HTR-8/SVneo (cell line): ENCODE results near the gene LMNB1.
A peak's percentile ranks its signal among the peaks of the same experiment; 100 is the strongest.
"Not testable (repeated sequence)": the region's sequence is repeated elsewhere in the genome, so short reads cannot be mapped to it uniquely, and the experiment has no call there.

Experiments used
- DNase-seq: peaks from one replicate; pipeline ENCODE4 v3.0.0; 2011; ENCODE audit warnings: low spot score, mixed read lengths; ENCODE audit not compliant: insufficient read length
- FAIRE-seq: peaks from 2 replicates; lab custom pipeline; 2011; peaks lifted over from hg19 to GRCh38; lab: Jason Lieb, UNC

Gene LMNB1

GRCh38 chr5:126852091-126852571 is 75.2 kb downstream of the LMNB1 start:
- FAIRE-seq, result no peak
- no peak for DNase-seq

GRCh38 chr5:126852841-126853271 is 75.9 kb downstream of the LMNB1 start:
- no peak for FAIRE-seq
- DNase-seq, result no peak

DNA sequence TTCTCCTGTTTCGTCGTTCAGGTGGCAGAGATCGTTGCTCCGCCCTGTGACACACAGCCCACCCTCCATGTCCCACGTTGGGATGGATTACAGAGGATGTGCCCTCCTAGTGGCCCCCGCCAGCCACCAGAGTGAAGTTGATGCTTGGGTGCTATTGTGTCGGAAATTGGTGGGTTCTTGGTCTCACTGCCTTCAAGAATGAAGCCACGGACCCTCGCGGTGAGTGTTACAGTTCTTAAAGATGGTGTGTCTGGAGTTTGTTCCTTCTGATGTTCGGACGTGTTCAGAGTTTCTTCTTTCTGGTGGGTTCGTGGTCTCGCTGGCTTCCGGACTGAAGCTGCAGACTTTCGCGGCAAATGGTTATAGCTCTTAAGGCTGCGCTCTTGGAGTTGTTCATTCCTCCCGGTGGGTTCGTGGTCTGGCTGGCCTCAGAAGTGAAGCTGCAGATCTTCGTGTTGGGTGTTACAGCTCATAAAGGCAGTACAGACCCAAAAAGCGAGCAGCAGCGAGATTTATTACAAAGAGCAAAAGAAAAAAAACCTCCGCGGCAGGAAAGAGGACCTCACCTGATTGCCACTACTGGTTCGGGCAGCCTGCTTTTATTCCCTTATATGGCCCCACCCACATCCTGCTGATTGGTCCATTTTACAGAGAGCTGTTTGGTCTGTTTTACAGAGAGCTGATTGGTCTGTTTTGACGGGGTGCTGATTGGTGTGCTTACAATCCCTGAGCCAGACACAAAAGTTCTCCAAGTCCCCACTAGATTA is 76.8 kb downstream of the LMNB1 start:
- not testable (repeated sequence) for DNase-seq, FAIRE-seq

DNA sequence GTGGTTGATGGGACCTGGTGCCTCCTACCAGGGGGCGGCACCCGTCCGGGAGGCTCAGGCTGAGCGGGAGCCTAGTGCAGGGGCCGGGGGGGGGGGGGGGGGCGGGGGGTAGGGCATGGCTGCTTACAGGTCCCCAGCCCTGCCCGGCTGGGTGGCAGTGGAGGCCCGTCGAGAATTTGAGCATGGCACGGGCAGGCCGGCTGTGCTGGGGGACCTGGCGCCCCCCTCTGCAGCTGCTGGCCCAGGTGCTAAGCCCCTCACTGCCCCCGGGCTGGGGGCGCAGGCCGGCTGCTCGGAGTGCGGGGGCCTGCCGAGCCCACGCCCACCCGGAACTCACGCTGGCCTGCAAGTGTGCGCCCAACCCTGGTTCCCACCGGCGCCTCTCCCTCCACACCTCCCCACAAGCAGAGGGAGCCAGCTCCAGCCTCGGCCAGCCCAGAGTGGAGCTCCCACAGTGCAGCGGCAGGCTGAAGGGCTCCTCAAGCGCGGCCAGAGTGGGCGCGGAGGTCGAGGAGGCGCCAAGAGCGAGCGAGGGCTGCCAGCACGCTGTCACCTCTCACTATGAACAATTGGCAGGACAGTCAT is 77.7 kb downstream of the LMNB1 start:
- DNase-seq, result no peak
- no peak for FAIRE-seq

DNA sequence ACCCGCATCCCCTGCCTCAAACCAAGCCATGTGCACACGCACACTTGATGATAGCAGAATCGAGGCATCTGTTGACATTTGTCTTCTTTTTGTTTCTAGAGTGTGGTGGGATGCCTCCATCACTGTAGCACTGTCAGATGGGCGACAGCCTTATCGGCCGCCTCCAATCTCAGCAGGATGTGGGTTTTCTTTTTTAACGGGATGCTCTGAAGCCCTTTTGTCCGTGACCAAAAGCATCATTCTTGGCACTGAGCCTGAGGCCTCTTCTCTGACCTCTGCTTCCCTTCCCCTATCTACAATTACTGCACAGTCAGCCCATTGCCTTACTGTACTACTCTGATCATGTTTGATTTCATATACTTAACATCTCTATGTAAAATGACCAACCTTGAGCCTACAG is 78.3 kb downstream of the LMNB1 start:
- FAIRE-seq (no peak), DNase-seq (no peak)

DNA sequence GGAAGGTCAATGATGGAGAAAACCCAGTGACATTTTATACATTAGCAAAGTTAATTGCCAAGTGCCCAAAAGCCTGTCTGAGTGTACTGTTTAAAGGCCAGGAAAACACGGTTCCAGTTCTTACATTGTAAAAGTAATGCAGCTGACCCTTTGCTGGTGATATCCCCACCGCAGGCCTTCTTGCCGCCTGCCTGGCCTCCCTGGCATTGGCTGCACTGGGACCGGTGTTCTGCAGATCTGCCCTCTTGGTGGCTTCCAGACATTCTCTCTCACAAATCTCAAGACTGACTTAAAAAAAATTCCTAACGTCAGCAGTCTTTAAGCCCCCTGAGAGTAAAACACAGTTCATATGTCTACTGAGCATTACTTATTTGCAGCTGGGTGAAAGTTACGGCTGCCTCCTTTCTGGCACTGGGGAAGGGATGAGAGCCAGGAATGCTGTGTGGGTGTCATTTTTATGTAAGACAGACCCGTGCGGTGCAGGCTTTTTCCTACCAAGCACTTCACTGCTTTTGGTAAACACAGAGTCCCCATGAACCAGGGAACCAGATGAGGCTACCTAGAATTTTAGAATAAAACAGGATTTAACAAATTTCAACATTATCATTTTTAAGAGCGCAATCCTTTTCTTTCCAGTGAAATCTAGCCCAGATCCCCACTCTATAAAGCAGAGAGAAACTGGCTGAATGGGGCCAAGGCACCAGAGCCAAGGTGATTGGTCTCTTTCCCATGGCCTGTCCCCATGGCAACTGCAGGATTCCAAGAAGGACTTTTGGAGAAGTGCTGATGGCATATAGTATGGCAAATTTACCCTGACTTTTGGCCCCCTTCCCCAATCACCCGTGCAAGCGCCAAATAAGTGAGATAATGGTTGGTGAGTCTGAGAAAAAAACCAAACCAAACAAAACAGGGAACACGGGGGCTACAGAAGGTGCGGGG is 80.8 kb downstream of the LMNB1 start:
- DNase-seq (no peak), FAIRE-seq (no peak)

DNA sequence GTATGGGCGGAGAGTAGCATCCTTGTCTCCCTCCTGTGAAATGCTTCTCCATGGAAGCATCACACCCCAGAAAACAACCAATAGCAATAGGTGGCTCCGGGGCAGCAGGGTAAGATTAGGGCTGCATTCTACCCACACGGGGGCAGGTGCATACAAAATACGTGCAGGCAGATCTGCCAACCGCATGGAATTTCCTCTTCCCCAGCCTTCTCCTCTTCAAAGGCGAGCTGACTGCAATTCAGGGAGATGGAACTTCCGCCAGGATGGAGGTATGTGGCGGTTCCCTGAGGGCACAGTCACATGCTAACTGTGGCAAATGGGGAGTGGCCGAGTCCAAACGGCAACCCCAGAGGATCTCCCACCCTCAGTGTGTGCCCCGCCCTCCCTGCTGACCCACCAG is 81.5 kb downstream of the LMNB1 start:
- FAIRE-seq, result no peak
- no peak for DNase-seq

GRCh38 chr5:126863402-126863801 is 86.5 kb downstream of the LMNB1 start:
- FAIRE-seq (no peak), DNase-seq (no peak)

DNA sequence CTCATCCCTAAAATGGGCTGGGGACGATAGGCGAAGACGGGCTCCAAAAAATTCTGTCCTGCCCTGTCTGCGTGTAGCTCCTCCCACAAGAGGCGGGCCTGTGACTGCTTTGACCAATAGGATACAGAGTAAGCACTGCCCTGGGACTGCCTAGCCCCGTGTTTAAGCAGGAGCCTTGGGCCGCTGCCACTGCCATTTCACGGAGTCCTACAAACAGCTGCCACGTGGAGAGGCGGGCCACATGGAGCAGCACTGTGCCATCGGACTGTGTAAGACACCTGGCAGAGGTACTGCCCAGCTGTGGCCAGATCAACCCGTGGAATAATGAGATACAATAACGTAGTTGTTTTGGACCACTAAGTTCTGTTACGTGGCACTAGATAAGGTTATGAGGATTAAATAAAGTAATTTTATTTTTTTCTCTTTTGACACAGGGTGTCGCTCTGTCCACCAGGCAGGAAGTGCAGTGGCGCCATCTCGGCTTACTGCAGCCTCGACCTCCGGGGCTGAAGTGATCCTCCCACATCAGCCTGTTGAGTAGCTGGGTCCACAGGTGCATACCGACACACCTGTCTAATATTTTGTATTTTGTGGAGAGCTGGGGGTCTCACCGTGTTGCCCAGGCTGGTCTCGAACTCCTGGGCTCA is 87.2 kb downstream of the LMNB1 start:
- no peak for FAIRE-seq
- DNase-seq, result no peak

GRCh38 chr5:126865299-126865698 is 88.4 kb downstream of the LMNB1 start:
- FAIRE-seq (no peak), DNase-seq (no peak)

- FAIRE-seq (no peak), DNase-seq (no peak)
Measured at GRCh38 chr5:126866851-126867636, 90.1 kb downstream of the LMNB1 start.

- FAIRE-seq (no peak), DNase-seq (no peak)
Measured at GRCh38 chr5:126868338-126869004, 91.5 kb downstream of the LMNB1 start.

- DNase-seq, result no peak
- no peak for FAIRE-seq
Measured at GRCh38 chr5:126869005-126869451, 92.1 kb downstream of the LMNB1 start.

- FAIRE-seq (no peak), DNase-seq (no peak)
Measured at GRCh38 chr5:126871441-126871840, 94.5 kb downstream of the LMNB1 start.

DNA sequence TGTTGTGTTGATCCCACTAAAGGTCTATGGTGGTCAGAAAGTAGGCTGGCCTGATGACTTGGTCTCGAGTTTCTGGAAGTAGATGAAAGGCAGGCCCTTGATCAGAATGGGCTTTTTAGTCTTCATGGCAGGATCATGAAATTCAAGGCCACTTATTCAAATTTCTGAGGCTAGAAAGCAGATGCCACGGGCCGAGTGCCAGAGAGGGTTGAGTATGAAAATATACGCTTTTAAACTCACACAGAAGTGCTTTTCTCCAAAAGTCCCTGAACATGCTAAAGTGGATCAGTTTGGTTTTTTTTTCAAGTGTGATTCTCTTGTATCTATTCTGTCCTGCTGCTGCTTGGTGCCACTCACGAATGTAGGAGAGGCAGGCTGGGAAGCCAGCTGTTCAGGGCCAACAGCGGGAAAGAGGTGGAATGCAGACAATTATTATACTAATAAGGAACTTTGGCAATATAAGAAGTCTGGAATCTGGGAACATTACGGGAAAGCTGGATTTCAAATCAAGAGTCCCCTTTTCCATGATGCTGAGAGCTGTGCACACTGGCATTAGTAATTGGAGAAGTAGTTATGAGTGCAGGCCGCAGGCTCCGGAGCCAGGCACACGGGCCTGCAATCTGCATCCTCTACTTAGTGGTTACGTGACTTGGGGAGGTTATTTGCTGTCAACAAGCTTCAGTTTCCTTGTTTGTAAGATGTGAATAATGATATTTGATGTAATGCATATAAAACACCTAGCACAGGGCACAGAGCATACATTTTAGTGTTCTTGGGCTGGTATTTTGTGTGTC is 95.8 kb downstream of the LMNB1 start:
- DNase-seq, result no peak
- FAIRE-seq, result no peak

GRCh38 chr5:126875303-126875785 is 98.4 kb downstream of the LMNB1 start:
- DNase-seq (peak; percentile 56), FAIRE-seq (no peak)

DNA sequence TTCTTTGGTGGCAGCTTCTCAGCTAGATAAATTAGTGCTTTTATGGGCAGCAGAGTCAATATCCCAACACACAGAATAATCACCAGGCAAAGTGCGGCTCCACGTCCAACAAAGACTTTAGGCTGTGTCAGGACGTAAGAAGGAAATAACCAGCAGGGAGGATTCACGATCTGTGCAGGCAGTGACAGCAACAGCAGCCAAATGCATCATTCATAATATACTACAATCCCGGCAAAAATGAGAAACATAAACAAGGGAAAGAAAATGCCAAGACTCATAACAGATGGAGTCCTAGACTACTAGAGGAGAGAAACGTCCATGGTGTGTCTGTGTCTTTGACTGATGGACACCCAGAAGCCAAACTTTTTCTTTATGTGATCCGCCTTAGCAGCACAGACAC is 100.7 kb downstream of the LMNB1 start:
- FAIRE-seq (no peak), DNase-seq (no peak)

GRCh38 chr5:126878085-126878484 is 101.1 kb downstream of the LMNB1 start:
- FAIRE-seq (no peak), DNase-seq (no peak)
